ENCODE measurements around the gene B3GALT2. TPM values are rescaled to one million over a fixed set of nuclear protein-coding genes. Genes with fewer than 3 reads are reported as not detected.

Gene B3GALT2
- total RNA-seq, 1 experiment from 2014 or later: not detected

GRCh38 chr1:193131266-193131860, 55.0 kb downstream of the B3GALT2 start:
- Histone ChIP-seq H3K4me1 (replicated peaks; ENCODE audit: insufficient read depth) (no peaks in the 10 kb centered on the region), H3K27ac (no peak overlapping the region), H3K4me2 (no peak overlapping the region), H3K9me2 (ENCODE audit: insufficient read depth) (no peaks in the 10 kb centered on the region), H3K79me2 (ENCODE audit: low read depth) (peaks cover 11% of the 10 kb centered on the region), H3K36me3 (ENCODE audit: low read depth) (peaks cover 14% of the 10 kb centered on the region), H3K27me3 (ENCODE audit: insufficient read depth, low read depth) (no peaks in the 10 kb centered on the region), H3F3A (ENCODE audit: insufficient read depth, low read depth) (no peaks in the 10 kb centered on the region), H3K4me3 (no peak overlapping the region), H2AFZ (no peak overlapping the region), H3K9me3 (ENCODE audit: insufficient read depth, low read depth) (no peaks in the 10 kb centered on the region), H4K20me1 (ENCODE audit: insufficient read depth) (no peaks in the 10 kb centered on the region)
- TF ChIP-seq CTCF (conservative IDR thresholded peaks at IDR 0.05) (no peak), EZH2 (IDR thresholded peaks at IDR 0.05; ENCODE audit: low read depth) (no peak)
- POLR2A ChIA-PET (ENCODE audit: unreplicated experiment): no interaction called here
- DNase-seq: no peak
- BruUV-seq (replicated peaks): no TSS peak
- CTCF ChIA-PET: interaction anchor here (0.6 kb wide), 1 partner anchor 231 kb away, joined by 3 read pairs; no protein-coding TSS in a partner anchor
- intact Hi-C loops (cut with micrococcal nuclease; ENCODE audit: unreplicated experiment): no loop called here

Small RNA genes lying within 50 kb of the gene (microRNA-seq; reads per million reads assigned to microRNA genes)
- gene MIR1278 (ENCODE audit: borderline number of aligned reads, borderline replicate concordance): not detected

Other genes starting within 250 kb of the B3GALT2 start
- 37.0 and 49.3 TPM in 2 replicates for gene UCHL5, start 127.3 kb downstream of the B3GALT2 start, total RNA-seq (2021)
- 40.4 and 49.2 TPM in 2 replicates for gene RO60, start 127.0 kb downstream of the B3GALT2 start, total RNA-seq (2021)
- gene GLRX2, start 81.2 kb downstream of the B3GALT2 start, total RNA-seq (2021): 12.5 and 16.7 TPM in 2 replicates
- gene CDC73, start 64.6 kb downstream of the B3GALT2 start, total RNA-seq (2021): 39.6 and 47.1 TPM in 2 replicates